Calu3 (cell line): ENCODE measurements around the gene EYA4. TPM values are rescaled to one million over a fixed set of nuclear protein-coding genes. Genes with fewer than 3 reads are reported as not detected.

Experiments
- BruUV-seq: library from RNA; stranded (reverse); fragments of 400-500 nt; replicated peaks from 2 replicates; lab custom pipeline; 2021; lab: Mats Ljungman, UMichigan
- CTCF ChIA-PET: fragments of 300-600 bp; sonication (Branson Sonifier 250); formaldehyde crosslinking; loops from one replicate; lab custom pipeline; 2022; ENCODE audit warnings: antibody characterized with exemption; lab: Charles Lee
- DNase-seq: peaks from one replicate; pipeline ENCODE4 v3.0.0; 2022
- H3K27ac Mint-ChIP-seq: one replicate; pipeline ENCODE4 v1.8.0; 2022; ENCODE audit warnings: mixed read lengths; ENCODE audit not compliant: unreplicated experiment
- H3K27me3 Mint-ChIP-seq: one replicate; pipeline ENCODE4 v1.8.0; 2022; ENCODE audit warnings: mixed read lengths; ENCODE audit not compliant: unreplicated experiment
- H3K36me3 Mint-ChIP-seq: one replicate; pipeline ENCODE4 v1.8.0; 2022; ENCODE audit warnings: mild to moderate bottlenecking, moderate library complexity, mixed read lengths; ENCODE audit not compliant: insufficient read depth, unreplicated experiment
- H3K4me1 Mint-ChIP-seq: one replicate; pipeline ENCODE4 v1.8.0; 2022; ENCODE audit warnings: mild to moderate bottlenecking, low read depth, mixed read lengths; ENCODE audit not compliant: unreplicated experiment
- H3K4me3 Mint-ChIP-seq: one replicate; pipeline ENCODE4 v1.8.0; 2022; ENCODE audit warnings: mild to moderate bottlenecking, low read depth, moderate library complexity, mixed read lengths; ENCODE audit not compliant: unreplicated experiment
- H3K9me3 Mint-ChIP-seq: one replicate; pipeline ENCODE4 v1.8.0; 2022; ENCODE audit warnings: low read depth, mixed read lengths; ENCODE audit not compliant: unreplicated experiment
- intact Hi-C: fragments of 100-400 bp; cut with micrococcal nuclease; formaldehyde crosslinking; loops from one replicate; pipeline ENCODE4 v1.10.0; 2022; ENCODE audit not compliant: unreplicated experiment
- total RNA-seq: library from RNA; stranded (reverse); gene quantifications from 2 replicates; pipeline ENCODE4 v1.2.3, GENCODE V29; 2022
- TF ChIP-seq, protein P1 (sequence below): fragments of 200-600 bp; IDR thresholded peaks from one replicate; pipeline ENCODE4 v1.8.0; 2022; ENCODE audit warnings: antibody characterized with exemption; ENCODE audit not compliant: unreplicated experiment

EYA4 gene
- total RNA-seq, 1 experiment from 2014 or later, result 55.1 TPM

DNA sequence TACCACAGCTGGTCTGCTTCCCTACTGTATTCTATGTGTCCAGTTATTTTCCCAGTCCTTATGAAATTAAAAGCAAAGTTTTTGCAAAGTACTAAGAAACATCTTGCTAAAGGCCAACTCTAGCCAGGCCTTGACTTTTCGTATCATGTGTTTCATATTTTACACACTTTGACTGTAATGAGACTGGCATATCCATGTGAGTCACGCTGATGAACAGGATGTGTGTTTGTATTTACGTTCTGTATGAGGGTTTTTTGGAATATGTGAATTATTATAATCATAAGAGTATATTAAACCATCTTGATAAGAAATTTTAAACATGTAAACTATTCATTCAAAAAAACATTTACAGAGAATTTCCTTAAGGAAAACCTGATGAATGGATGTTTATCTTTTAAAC, 59.7 kb downstream of the EYA4 start:
- Mint-ChIP-seq H3K4me3 (no peak overlapping the region), H3K27ac (no peak overlapping the region), H3K36me3 (no peaks in the 10 kb centered on the region), H3K4me1 (peaks cover 32% of the 10 kb centered on the region), H3K27me3 (no peaks in the 10 kb centered on the region), H3K9me3 (no peaks in the 10 kb centered on the region)
- no peak for DNase-seq
- intact Hi-C loops, result no loop called here
- BruUV-seq, result no TSS peak
- TF ChIP-seq, protein P1, sequence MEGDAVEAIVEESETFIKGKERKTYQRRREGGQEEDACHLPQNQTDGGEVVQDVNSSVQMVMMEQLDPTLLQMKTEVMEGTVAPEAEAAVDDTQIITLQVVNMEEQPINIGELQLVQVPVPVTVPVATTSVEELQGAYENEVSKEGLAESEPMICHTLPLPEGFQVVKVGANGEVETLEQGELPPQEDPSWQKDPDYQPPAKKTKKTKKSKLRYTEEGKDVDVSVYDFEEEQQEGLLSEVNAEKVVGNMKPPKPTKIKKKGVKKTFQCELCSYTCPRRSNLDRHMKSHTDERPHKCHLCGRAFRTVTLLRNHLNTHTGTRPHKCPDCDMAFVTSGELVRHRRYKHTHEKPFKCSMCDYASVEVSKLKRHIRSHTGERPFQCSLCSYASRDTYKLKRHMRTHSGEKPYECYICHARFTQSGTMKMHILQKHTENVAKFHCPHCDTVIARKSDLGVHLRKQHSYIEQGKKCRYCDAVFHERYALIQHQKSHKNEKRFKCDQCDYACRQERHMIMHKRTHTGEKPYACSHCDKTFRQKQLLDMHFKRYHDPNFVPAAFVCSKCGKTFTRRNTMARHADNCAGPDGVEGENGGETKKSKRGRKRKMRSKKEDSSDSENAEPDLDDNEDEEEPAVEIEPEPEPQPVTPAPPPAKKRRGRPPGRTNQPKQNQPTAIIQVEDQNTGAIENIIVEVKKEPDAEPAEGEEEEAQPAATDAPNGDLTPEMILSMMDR, result no peak
- CTCF ChIA-PET, result no interaction called here

- CTCF ChIA-PET, result no interaction called here
- H3K36me3 Mint-ChIP-seq, result no peaks in the 10 kb centered on the region
- no peak for DNase-seq
- BruUV-seq, result no TSS peak
- TF ChIP-seq, protein P1, result no peak
- peaks cover 23% of the 10 kb centered on the region for H3K4me1 Mint-ChIP-seq
- no peaks in the 10 kb centered on the region for H3K27me3 Mint-ChIP-seq
- H3K4me3 Mint-ChIP-seq, result no peak overlapping the region
- no peaks in the 10 kb centered on the region for H3K9me3 Mint-ChIP-seq
- no peak overlapping the region for H3K27ac Mint-ChIP-seq
- intact Hi-C loops, result no loop called here
Observed at GRCh38 chr6:133301835-133302234, 60.7 kb downstream of the EYA4 start.

GRCh38 chr6:133306931-133307330, 65.8 kb downstream of the EYA4 start:
- Mint-ChIP-seq H3K27me3 (no peaks in the 10 kb centered on the region), H3K36me3 (peaks cover 6% of the 10 kb centered on the region), H3K9me3 (peaks cover 3% of the 10 kb centered on the region), H3K4me3 (no peak overlapping the region), H3K27ac (no peak overlapping the region), H3K4me1 (peaks cover 8% of the 10 kb centered on the region)
- intact Hi-C loops, result no loop called here
- TF ChIP-seq, protein P1, result no peak
- no peak for DNase-seq
- BruUV-seq, result no TSS peak
- CTCF ChIA-PET, result no interaction called here

GRCh38 chr6:133309579-133309978, 68.4 kb downstream of the EYA4 start:
- H3K27ac Mint-ChIP-seq, result no peak overlapping the region
- peaks cover 6% of the 10 kb centered on the region for H3K36me3 Mint-ChIP-seq
- TF ChIP-seq, protein P1, result no peak
- H3K9me3 Mint-ChIP-seq, result peaks cover 3% of the 10 kb centered on the region
- no TSS peak for BruUV-seq
- intact Hi-C loops, result no loop called here
- DNase-seq, result no peak
- no peak overlapping the region for H3K4me3 Mint-ChIP-seq
- H3K4me1 Mint-ChIP-seq, result peaks cover 13% of the 10 kb centered on the region
- no peaks in the 10 kb centered on the region for H3K27me3 Mint-ChIP-seq
- CTCF ChIA-PET, result no interaction called here
